Esophagus squamous epithelium (tissue), 4 donors: ENCODE measurements around the gene PRDX1.

Source experiments
- CTCF ChIP-seq, 6 experiments: fragments of 450-650 bp in 4 of 6; fragments of 200-600 bp in 2 of 6; sonication (generic) in 2 of 6; IDR thresholded peaks; one replicate each; pipeline ENCODE4 v1.5.1; 2016 to 2019; ENCODE audit warnings: antibody characterized with exemption in 6 of 6, mild to moderate bottlenecking in 4 of 6, moderate library complexity in 4 of 6
- POLR2A ChIP-seq, 4 donors: fragments of 450-650 bp; IDR thresholded peaks; one replicate each; pipeline ENCODE4 v1.6.1; 2017; ENCODE audit warnings: antibody characterized with exemption in 4 of 4, mild to moderate bottlenecking in 4 of 4, moderate library complexity in 3 of 4

DNA sequence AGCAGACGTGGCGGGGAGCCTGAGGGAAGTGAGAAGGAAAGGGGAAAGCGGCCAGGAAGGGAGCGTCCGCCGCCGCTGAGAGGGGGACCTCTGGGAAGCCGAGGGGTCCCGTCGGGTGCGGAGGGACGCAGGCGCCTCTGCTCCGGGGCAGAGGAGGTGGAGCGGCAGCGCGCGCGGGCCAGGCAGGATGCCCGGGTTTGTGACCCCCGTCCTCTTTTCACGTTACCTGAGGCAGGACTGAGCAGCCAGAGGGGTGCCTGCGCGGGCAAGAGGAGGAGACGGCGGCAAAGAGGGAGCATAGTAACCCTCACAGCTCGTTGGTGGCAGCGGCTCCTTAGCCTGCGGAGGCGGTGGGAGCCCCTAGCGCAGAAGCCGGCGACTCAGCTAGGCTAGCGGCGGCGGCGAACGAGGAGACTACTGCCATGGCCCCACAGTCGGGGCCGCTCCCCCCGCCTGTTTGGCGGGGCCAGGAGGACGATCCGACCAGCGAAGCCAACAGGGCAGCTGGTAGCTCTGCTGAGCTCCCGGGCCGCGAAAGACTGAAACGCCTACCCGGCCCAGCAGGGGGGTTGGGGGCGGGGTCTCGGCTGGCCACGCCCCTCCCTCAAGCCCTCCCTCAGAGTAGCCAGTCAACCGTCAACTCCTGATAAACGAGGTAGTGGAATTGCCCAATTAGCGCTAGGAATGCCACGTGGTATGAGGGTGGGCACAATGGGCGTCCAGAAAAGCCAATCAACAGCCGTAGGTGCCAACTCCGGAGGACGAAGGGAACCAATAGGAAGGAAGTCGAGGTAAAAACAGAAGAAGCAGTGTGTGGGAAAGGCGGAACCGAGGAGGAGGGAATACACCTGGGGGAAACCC is 30.8 kb downstream of the PRDX1 start, which contains the start of gene TESK2:
- TF ChIP-seq CTCF (IDR thresholded peaks at IDR 0.05) (peak in 4 of 6 experiments; percentile 44 to 58 (median 54)), POLR2A (IDR thresholded peaks at IDR 0.05) (peak in 2 of 4 donors; percentile 71 to 94)
